Choroid plexus epithelial cell (primary cell): Measurements from ENCODE around the gene ALDOC.

Experiments used
- DNase-seq: peaks from one replicate; pipeline ENCODE4 v3.0.0-alpha.2; 2010; ENCODE audit warnings: low read depth
- H3K4me3 ChIP-seq: 2 replicates; pipeline ENCODE4 v1.5.1; 2011; ENCODE audit warnings: low read depth, mild to moderate bottlenecking, control low read depth, low read length, moderate library complexity
- CTCF ChIP-seq: conservative IDR thresholded peaks from 2 replicates; pipeline ENCODE4 v1.5.1; 2011; ENCODE audit warnings: low read depth, mild to moderate bottlenecking, control low read depth, inconsistent platforms, low read length, moderate library complexity

ALDOC gene

GRCh38 chr17:28575126-28575795, 1.4 kb downstream of the ALDOC start:
- no peak overlapping the region for H3K4me3 ChIP-seq
- TF ChIP-seq CTCF: peak; percentile 15
- no peak for DNase-seq

- DNase-seq: no peak
- peak; percentile 19 for TF ChIP-seq CTCF
Observed at GRCh38 chr17:28574526-28574925, 2.2 kb downstream of the ALDOC start.

GRCh38 chr17:28573966-28574480, 2.7 kb downstream of the ALDOC start:
- DNase-seq: no peak
- no peak for TF ChIP-seq CTCF

More at GRCh38 chr17:28574526-28574925, 2.2 kb downstream of the ALDOC start:
- no peak overlapping the region for H3K4me3 ChIP-seq

GRCh38 chr17:28573521-28573920, 3.2 kb downstream of the ALDOC start:
- no peak for DNase-seq
- no peak overlapping the region for H3K4me3 ChIP-seq
- no peak for TF ChIP-seq CTCF

More at GRCh38 chr17:28573966-28574480, 2.7 kb downstream of the ALDOC start:
- no peak overlapping the region for H3K4me3 ChIP-seq

GRCh38 chr17:28573040-28573380, 3.7 kb downstream of the ALDOC start:
- no peak for TF ChIP-seq CTCF
- no peak for DNase-seq

GRCh38 chr17:28572259-28573039, 4.2 kb downstream of the ALDOC start:
- no peak for DNase-seq
- H3K4me3 ChIP-seq: no peak overlapping the region
- TF ChIP-seq CTCF: no peak

More at GRCh38 chr17:28573040-28573380, 3.7 kb downstream of the ALDOC start:
- no peak overlapping the region for H3K4me3 ChIP-seq
